ENCODE results near the gene ANK2.

ANK2 gene

DNA sequence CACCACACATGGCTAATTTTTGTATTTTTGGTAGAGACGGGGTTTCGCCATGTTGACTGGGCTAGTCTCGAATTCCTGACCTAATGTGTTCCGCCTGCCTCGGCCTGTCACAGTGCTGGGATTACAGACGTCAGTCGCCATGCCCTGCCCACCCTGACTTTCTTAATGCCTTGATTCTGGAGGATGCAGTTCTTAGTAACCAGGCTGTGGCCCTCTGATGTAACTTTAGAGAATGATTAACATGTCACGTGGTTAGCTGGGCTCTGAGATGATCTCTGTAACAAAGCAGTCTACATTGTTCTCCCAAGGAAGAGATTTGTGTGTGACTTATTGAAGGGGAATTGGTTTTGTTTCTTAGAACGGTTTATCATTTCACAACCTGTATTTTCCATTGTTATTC, 30.6 kb downstream of the ANK2 start:
- no peaks in the 10 kb centered on the region for H3K36me3 ChIP-seq (ENCODE audit: low read length)
- no peak overlapping the region for H3K4me2 ChIP-seq (ENCODE audit: low read depth, low read length, poor library complexity, severe bottlenecking)
- H3K79me2 ChIP-seq (ENCODE audit: insufficient read depth, low read length) = no peaks in the 10 kb centered on the region
- H3F3A ChIP-seq (ENCODE audit: insufficient read depth) = no peaks in the 10 kb centered on the region
- no peaks in the 10 kb centered on the region for H3K9me3 ChIP-seq (ENCODE audit: insufficient read depth, low read length)
- TF ChIP-seq CTCF (IDR thresholded peaks at IDR 0.05; ENCODE audit: insufficient read depth, low read length, poor library complexity, severe bottlenecking) (no peak), EZH2phosphoT487 (conservative IDR thresholded peaks at IDR 0.05; ENCODE audit: low read length) (no peak)
- H3K9ac ChIP-seq (ENCODE audit: low read length) = no peak overlapping the region
- no peaks in the 10 kb centered on the region for H4K20me1 ChIP-seq (ENCODE audit: low read depth, low read length)
- no peak overlapping the region for H2AFZ ChIP-seq (ENCODE audit: low read depth, low read length, severe bottlenecking)
- no peaks in the 10 kb centered on the region for H3K27me3 ChIP-seq (ENCODE audit: low read length)
- H3K9me2 ChIP-seq (replicated peaks; ENCODE audit: insufficient read depth, low read length) = no peaks in the 10 kb centered on the region
- no peak overlapping the region for H3K27ac ChIP-seq (ENCODE audit: low read depth, low read length)
- H3K4me3 ChIP-seq (ENCODE audit: insufficient read depth, low read length, poor library complexity, severe bottlenecking) = no peak overlapping the region

- Histone ChIP-seq H2AFZ (ENCODE audit: low read depth, low read length, severe bottlenecking) (no peak overlapping the region), H3K79me2 (ENCODE audit: insufficient read depth, low read length) (no peaks in the 10 kb centered on the region), H3K9me3 (ENCODE audit: insufficient read depth, low read length) (no peaks in the 10 kb centered on the region), H3K27me3 (ENCODE audit: low read length) (no peaks in the 10 kb centered on the region), H3K36me3 (ENCODE audit: low read length) (no peaks in the 10 kb centered on the region), H3K9me2 (replicated peaks; ENCODE audit: insufficient read depth, low read length) (no peaks in the 10 kb centered on the region), H3K9ac (ENCODE audit: low read length) (no peak overlapping the region), H3K4me2 (ENCODE audit: low read depth, low read length, poor library complexity, severe bottlenecking) (no peak overlapping the region), H4K20me1 (ENCODE audit: low read depth, low read length) (no peaks in the 10 kb centered on the region), H3F3A (ENCODE audit: insufficient read depth) (no peaks in the 10 kb centered on the region), H3K4me3 (ENCODE audit: insufficient read depth, low read length, poor library complexity, severe bottlenecking) (no peak overlapping the region), H3K27ac (ENCODE audit: low read depth, low read length) (no peak overlapping the region)
- TF ChIP-seq EZH2phosphoT487 (conservative IDR thresholded peaks at IDR 0.05; ENCODE audit: low read length) = no peak
These were observed 31.2 kb downstream of the ANK2 start for GRCh38 chr4:113080624-113081023.

DNA sequence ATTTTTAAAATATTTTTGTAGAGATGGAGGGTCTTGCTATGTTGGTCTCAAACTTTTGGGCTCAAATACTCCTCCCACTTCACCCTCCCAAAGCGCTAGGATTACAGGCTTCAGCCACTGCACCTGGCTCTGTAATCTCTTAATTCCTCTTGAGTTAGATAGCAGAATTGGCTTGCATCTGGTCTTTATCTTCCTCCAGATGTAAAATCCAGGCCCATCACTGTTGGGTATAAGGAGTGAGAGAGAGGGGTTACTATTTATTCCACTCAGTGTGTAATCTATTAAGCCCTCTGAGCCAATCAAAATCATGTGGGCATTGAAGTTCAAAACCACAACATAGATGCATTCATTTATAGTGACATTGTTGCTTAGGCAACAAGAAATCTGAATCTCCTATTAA, 33.9 kb downstream of the ANK2 start:
- no peaks in the 10 kb centered on the region for H4K20me1 ChIP-seq (ENCODE audit: low read depth, low read length)

More for the DNA sequence above, 33.9 kb downstream of the ANK2 start:
- no peaks in the 10 kb centered on the region for H3F3A ChIP-seq (ENCODE audit: insufficient read depth)
- H3K4me2 ChIP-seq (ENCODE audit: low read depth, low read length, poor library complexity, severe bottlenecking) = no peak overlapping the region
- no peak overlapping the region for H2AFZ ChIP-seq (ENCODE audit: low read depth, low read length, severe bottlenecking)
- H3K27ac ChIP-seq (ENCODE audit: low read depth, low read length) = no peak overlapping the region
- no peak overlapping the region for H3K9ac ChIP-seq (ENCODE audit: low read length)
- no peak for TF ChIP-seq EZH2phosphoT487 (conservative IDR thresholded peaks at IDR 0.05; ENCODE audit: low read length)
- TF ChIP-seq CTCF (IDR thresholded peaks at IDR 0.05; ENCODE audit: insufficient read depth, low read length, poor library complexity, severe bottlenecking) = no peak
- no peaks in the 10 kb centered on the region for H3K9me3 ChIP-seq (ENCODE audit: insufficient read depth, low read length)
- no peaks in the 10 kb centered on the region for H3K27me3 ChIP-seq (ENCODE audit: low read length)
- H3K79me2 ChIP-seq (ENCODE audit: insufficient read depth, low read length) = no peaks in the 10 kb centered on the region
- H3K4me3 ChIP-seq (ENCODE audit: insufficient read depth, low read length, poor library complexity, severe bottlenecking) = no peak overlapping the region
- no peaks in the 10 kb centered on the region for H3K9me2 ChIP-seq (replicated peaks; ENCODE audit: insufficient read depth, low read length)
- H3K36me3 ChIP-seq (ENCODE audit: low read length) = no peaks in the 10 kb centered on the region

Measured in SU-DHL-6 (cell line).